HepG2 (cell line): ENCODE measurements around the gene TRMT1. TPM values are rescaled to one million over a fixed set of nuclear protein-coding genes. Genes with fewer than 3 reads are reported as not detected.

Source experiments
- ARNT ChIP-seq: fragments of 450-650 bp; IDR thresholded peaks from 2 replicates; pipeline ENCODE4 v1.6.1; 2017
- BRD4 ChIP-seq: sonication (generic); formaldehyde crosslinking; IDR thresholded peaks from 2 replicates; pipeline ENCODE4 v1.4.0; 2020; ENCODE audit warnings: missing genetic modification reagents
- DDIT3 ChIP-seq: sonication (generic); formaldehyde crosslinking; IDR thresholded peaks from 2 replicates; pipeline ENCODE4 v1.4.0; 2020; ENCODE audit warnings: mild to moderate bottlenecking, missing genetic modification reagents
- FOXA1 ChIP-seq, 2 experiments: fragments of 450-650 bp in 1 of 2; sonication (generic) in 1 of 2; formaldehyde crosslinking in 1 of 2; IDR thresholded peaks; 2 replicates each; pipeline versions ENCODE4 v1.4.0 to v1.6.1; 2016 to 2020; ENCODE audit warnings: missing genetic modification reagents in 1 of 2
- HCFC1 ChIP-seq: fragments of 150-350 bp; IDR thresholded peaks from 2 replicates; pipeline ENCODE4 v1.6.1; 2014; ENCODE audit warnings: low read depth, low read length
- MEF2D ChIP-seq: sonication (generic); formaldehyde crosslinking; IDR thresholded peaks from 2 replicates; pipeline ENCODE4 v1.5.1; 2020; ENCODE audit warnings: mild to moderate bottlenecking, missing genetic modification reagents
- MIER3 ChIP-seq: IDR thresholded peaks from 2 replicates; pipeline ENCODE4 v1.6.1; 2016; ENCODE audit warnings: missing compliant biosample characterization, borderline replicate concordance
- NFATC3 ChIP-seq: sonication (generic); formaldehyde crosslinking; IDR thresholded peaks from 2 replicates; pipeline ENCODE4 v1.5.1; 2020; ENCODE audit warnings: mild to moderate bottlenecking, missing genetic modification reagents
- NR3C1 ChIP-seq: sonication (generic); formaldehyde crosslinking; IDR thresholded peaks from 2 replicates; pipeline ENCODE4 v1.4.0; 2020; ENCODE audit warnings: missing genetic modification reagents
- NRL ChIP-seq: sonication (generic); formaldehyde crosslinking; IDR thresholded peaks from 2 replicates; pipeline ENCODE4 v1.5.0; 2020; ENCODE audit warnings: missing genetic modification reagents, mild to moderate bottlenecking, moderate library complexity, borderline replicate concordance
- PHF5A ChIP-seq: IDR thresholded peaks from one replicate; pipeline ENCODE4 v1.6.1; 2018; ENCODE audit warnings: low read depth, missing genetic modification reagents; ENCODE audit not compliant: unreplicated experiment
- REXO4 ChIP-seq: sonication (generic); formaldehyde crosslinking; IDR thresholded peaks from 2 replicates; pipeline ENCODE4 v1.8.0; 2022; ENCODE audit warnings: missing genetic modification reagents, mild to moderate bottlenecking, borderline replicate concordance
- RFXANK ChIP-seq: IDR thresholded peaks from 2 replicates; pipeline ENCODE4 v1.6.1; 2016
- SOX6 ChIP-seq, 2 experiments: fragments of 450-650 bp in 1 of 2; sonication (generic) in 1 of 2; formaldehyde crosslinking in 1 of 2; IDR thresholded peaks; 2 replicates each; pipeline versions ENCODE4 v1.4.0 to v1.6.1; 2017 to 2020; ENCODE audit warnings: antibody characterized with exemption in 1 of 2, mild to moderate bottlenecking in 1 of 2, missing genetic modification reagents in 1 of 2
- SP5 ChIP-seq: IDR thresholded peaks from 2 replicates; pipeline ENCODE4 v1.6.1; 2016; ENCODE audit warnings: low read depth, borderline replicate concordance
- ZBTB33 ChIP-seq: sonication (generic); formaldehyde crosslinking; IDR thresholded peaks from 2 replicates; pipeline ENCODE4 v1.4.0; 2020; ENCODE audit warnings: missing genetic modification reagents
- ZKSCAN5 ChIP-seq: sonication (generic); formaldehyde crosslinking; IDR thresholded peaks from 2 replicates; pipeline ENCODE4 v1.5.1; 2020; ENCODE audit warnings: mild to moderate bottlenecking, missing genetic modification reagents
- ZMYM3 ChIP-seq: sonication (generic); formaldehyde crosslinking; IDR thresholded peaks from 2 replicates; pipeline ENCODE4 v1.5.1; 2020; ENCODE audit warnings: mild to moderate bottlenecking, missing genetic modification reagents
- ZNF460 ChIP-seq: sonication (generic); formaldehyde crosslinking; IDR thresholded peaks from 2 replicates; pipeline ENCODE4 v1.5.1; 2020; ENCODE audit warnings: missing genetic modification reagents, mild to moderate bottlenecking, borderline replicate concordance
- ZNF501 ChIP-seq: sonication (generic); formaldehyde crosslinking; IDR thresholded peaks from 2 replicates; pipeline ENCODE4 v1.5.1; 2020; ENCODE audit warnings: mild to moderate bottlenecking, moderate library complexity, missing genetic modification reagents
- ZNF510 ChIP-seq: sonication (generic); formaldehyde crosslinking; IDR thresholded peaks from 2 replicates; pipeline ENCODE4 v1.4.0; 2020; ENCODE audit warnings: low read depth, mild to moderate bottlenecking, missing genetic modification reagents
- ZNF572 ChIP-seq: sonication (generic); formaldehyde crosslinking; IDR thresholded peaks from 2 replicates; pipeline ENCODE4 v1.5.1; 2020; ENCODE audit warnings: mild to moderate bottlenecking, missing genetic modification reagents
- ZNF616 ChIP-seq: sonication (generic); formaldehyde crosslinking; IDR thresholded peaks from 2 replicates; pipeline ENCODE4 v1.5.0; 2020; ENCODE audit warnings: low read depth, mild to moderate bottlenecking, missing genetic modification reagents
- polyA plus RNA-seq, 8 experiments: library from polyadenylated mRNA; depleted of rRNA in 3 of 8; stranded (reverse) in 7 of 8; unstranded in 1 of 8; fragments of >200 nt; fragmentation: Illumina TruSeq in 4 of 8; extraction: Trizol in 4 of 8; gene quantifications; 2 replicates each; pipeline versions ENCODE4 v1.2.1 to v1.2.3, GENCODE V29; 2011 to 2016; ENCODE audit warnings: low read depth in 4 of 8, missing spikeins in 1 of 8, mixed read lengths in 1 of 8; ENCODE audit not compliant: insufficient read depth in 1 of 8
- total RNA-seq, 5 experiments: library from RNA; depleted of rRNA; stranded (reverse); fragments of >200 nt; fragmentation: Illumina TruSeq; extraction: Trizol; gene quantifications; 2 replicates each; pipeline ENCODE4 v1.2.3, GENCODE V29; 2016; ENCODE audit warnings: low read depth in 1 of 5
- TF ChIP-seq, protein P1 (sequence below): sonication (generic); formaldehyde crosslinking; IDR thresholded peaks from 2 replicates; pipeline ENCODE4 v1.5.1; 2020; ENCODE audit warnings: missing genetic modification reagents, mild to moderate bottlenecking, borderline replicate concordance
- TF ChIP-seq, protein P2 (sequence below): sonication (generic); formaldehyde crosslinking; IDR thresholded peaks from 2 replicates; pipeline ENCODE4 v1.8.1; 2023; ENCODE audit warnings: mild to moderate bottlenecking, inconsistent platforms, moderate library complexity, missing genetic modification reagents, borderline replicate concordance
- TF ChIP-seq, protein P3 (sequence below): sonication (generic); formaldehyde crosslinking; IDR thresholded peaks from 2 replicates; pipeline ENCODE4 v1.8.0; 2022; ENCODE audit warnings: mild to moderate bottlenecking, missing genetic modification reagents, moderate library complexity

The TRMT1 gene
- total and polyA plus RNA-seq, 2 of the 13 experiments (the other 11 are each of a cell fraction or from before 2014, with no cell fraction given) = 35.5 to 44.1 TPM

GRCh38 chr19:13060233-13060963 is 56.1 kb downstream of the TRMT1 start (continued):
- peak; percentile 44; the same call in 1 of the 2 replicates for TF ChIP-seq ZNF460 (CRISPR knock-in tag)
- no peak; the same call in 1 of the 2 replicates for TF ChIP-seq BRD4 (CRISPR knock-in tag)
- TF ChIP-seq HCFC1 = no peak
- TF ChIP-seq NFATC3 (CRISPR knock-in tag) = no peak
- no peak for TF ChIP-seq FOXA1 (IDR thresholded peaks at IDR 0.05)
- no peak for TF ChIP-seq FOXA1 (CRISPR knock-in tag; IDR thresholded peaks at IDR 0.05)
- TF ChIP-seq MEF2D = no peak; the same call in 1 of the 2 replicates
- TF ChIP-seq PHF5A (CRISPR knock-in tag) = no peak
- no peak for TF ChIP-seq NR3C1 (CRISPR knock-in tag)
- no peak for TF ChIP-seq ARNT
- TF ChIP-seq, protein P1, sequence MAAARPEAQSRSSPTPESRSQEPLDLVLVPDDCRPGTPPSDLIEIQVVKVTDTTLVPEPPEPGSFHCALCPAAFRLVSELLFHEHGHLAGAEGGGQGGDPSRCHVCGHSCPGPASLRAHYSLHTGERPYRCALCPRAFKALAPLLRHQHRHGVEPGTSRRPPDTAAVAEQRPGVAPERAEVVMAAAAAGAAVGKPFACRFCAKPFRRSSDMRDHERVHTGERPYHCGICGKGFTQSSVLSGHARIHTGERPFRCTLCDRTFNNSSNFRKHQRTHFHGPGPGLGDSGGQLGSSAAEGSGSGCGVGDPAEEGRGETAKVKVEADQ (CRISPR knock-in tag) = no peak; the same call in 1 of the 2 replicates
- TF ChIP-seq REXO4 = no peak
- TF ChIP-seq NRL (CRISPR knock-in tag) = no peak
- TF ChIP-seq ZNF616 (CRISPR knock-in tag) = peak; percentile 42; the same call in 1 of the 2 replicates
- TF ChIP-seq ZNF572 = no peak
- no peak for TF ChIP-seq DDIT3
- TF ChIP-seq SOX6 (IDR thresholded peaks at IDR 0.05) = no peak
- peak; percentile 87 for TF ChIP-seq SOX6 (CRISPR knock-in tag; IDR thresholded peaks at IDR 0.05)
- peak; percentile 76 for TF ChIP-seq SP5
- TF ChIP-seq ZNF501 (CRISPR knock-in tag) = no peak
- no peak for TF ChIP-seq ZKSCAN5 (CRISPR knock-in tag)
- TF ChIP-seq, protein P2, sequence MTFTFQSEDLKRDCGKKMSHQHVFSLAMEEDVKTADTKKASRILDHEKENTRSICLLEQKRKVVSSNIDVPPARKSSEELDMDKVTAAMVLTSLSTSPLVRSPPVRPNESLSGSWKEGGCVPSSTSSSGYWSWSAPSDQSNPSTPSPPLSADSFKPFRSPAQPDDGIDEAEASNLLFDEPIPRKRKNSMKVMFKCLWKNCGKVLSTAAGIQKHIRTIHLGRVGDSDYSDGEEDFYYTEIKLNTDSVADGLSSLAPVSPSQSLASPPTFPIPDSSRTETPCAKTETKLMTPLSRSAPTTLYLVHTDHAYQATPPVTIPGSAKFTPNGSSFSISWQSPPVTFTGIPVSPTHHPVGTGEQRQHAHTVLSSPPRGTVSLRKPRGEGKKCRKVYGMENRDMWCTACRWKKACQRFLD (CRISPR knock-in tag) = no peak
- no peak for TF ChIP-seq RFXANK (CRISPR knock-in tag)
- no peak for TF ChIP-seq ZBTB33 (CRISPR knock-in tag)
- TF ChIP-seq ZNF510 (CRISPR knock-in tag) = no peak
- peak; percentile 82 for TF ChIP-seq ZMYM3 (CRISPR knock-in tag)
- TF ChIP-seq MIER3 = no peak
- TF ChIP-seq, protein P3, sequence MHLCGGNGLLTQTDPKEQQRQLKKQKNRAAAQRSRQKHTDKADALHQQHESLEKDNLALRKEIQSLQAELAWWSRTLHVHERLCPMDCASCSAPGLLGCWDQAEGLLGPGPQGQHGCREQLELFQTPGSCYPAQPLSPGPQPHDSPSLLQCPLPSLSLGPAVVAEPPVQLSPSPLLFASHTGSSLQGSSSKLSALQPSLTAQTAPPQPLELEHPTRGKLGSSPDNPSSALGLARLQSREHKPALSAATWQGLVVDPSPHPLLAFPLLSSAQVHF (CRISPR knock-in tag) = no peak
